ENCODE data around the gene PHACTR3.

PHACTR3 gene

GRCh38 chr20:59573837-59574236, 30.5 kb upstream of the PHACTR3 start:
- DNase-seq (ENCODE audit: extremely low read depth in 1 of 2, low read depth in 1 of 2): no peak

DNA sequence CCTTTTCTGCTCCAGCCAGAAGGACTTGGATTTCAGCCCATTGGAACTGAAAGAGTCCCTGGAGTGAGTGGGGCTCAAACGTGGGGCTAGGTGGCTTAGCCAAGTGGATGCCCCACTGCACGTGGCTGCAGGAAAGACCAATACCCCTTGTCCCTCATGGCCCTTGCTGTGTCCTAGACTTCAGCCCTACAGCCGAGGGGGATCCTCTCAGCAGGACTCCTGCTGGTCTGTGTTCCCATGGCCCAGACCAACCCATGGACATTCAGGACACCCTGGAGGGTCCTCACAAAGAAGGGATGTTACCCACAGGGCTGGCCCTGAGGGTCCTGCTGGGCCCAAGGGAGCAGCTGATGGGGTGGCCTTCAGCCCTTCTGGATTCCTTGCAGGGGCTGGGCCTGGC, 30.0 kb upstream of the PHACTR3 start:
- no peak for DNase-seq (ENCODE audit: extremely low read depth in 1 of 2, low read depth in 1 of 2)

DNA sequence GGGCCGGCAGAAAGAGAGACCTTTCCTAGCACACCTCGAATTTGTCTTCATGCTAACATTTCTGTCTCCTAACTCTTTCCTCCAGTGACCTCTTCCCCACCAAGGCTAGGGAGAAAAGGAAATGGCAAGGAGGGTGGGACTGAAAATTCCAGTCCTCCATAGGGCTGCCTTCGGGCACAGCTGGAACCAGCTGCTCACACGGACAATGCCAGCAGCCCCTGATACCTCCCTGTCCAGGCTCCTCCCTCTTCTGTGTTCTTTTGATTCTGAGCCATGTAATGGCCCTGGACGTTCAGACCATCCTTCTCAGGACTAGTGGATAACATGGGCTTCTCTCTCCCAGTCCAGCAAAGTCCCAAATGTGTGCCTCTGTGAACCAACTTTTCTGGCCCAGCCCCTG, 29.1 kb upstream of the PHACTR3 start:
- DNase-seq (ENCODE audit: extremely low read depth in 1 of 2, low read depth in 1 of 2): no peak

- DNase-seq (ENCODE audit: extremely low read depth in 1 of 2, low read depth in 1 of 2): no peak
These were observed 28.7 kb upstream of the PHACTR3 start for GRCh38 chr20:59575653-59576052.

GRCh38 chr20:59576216-59576953, 28.0 kb upstream of the PHACTR3 start:
- no peak for DNase-seq (ENCODE audit: extremely low read depth in 1 of 2, low read depth in 1 of 2)

- DNase-seq (ENCODE audit: extremely low read depth in 1 of 2, low read depth in 1 of 2): no peak
These were observed 27.1 kb upstream of the PHACTR3 start for GRCh38 chr20:59577037-59577808.

DNA sequence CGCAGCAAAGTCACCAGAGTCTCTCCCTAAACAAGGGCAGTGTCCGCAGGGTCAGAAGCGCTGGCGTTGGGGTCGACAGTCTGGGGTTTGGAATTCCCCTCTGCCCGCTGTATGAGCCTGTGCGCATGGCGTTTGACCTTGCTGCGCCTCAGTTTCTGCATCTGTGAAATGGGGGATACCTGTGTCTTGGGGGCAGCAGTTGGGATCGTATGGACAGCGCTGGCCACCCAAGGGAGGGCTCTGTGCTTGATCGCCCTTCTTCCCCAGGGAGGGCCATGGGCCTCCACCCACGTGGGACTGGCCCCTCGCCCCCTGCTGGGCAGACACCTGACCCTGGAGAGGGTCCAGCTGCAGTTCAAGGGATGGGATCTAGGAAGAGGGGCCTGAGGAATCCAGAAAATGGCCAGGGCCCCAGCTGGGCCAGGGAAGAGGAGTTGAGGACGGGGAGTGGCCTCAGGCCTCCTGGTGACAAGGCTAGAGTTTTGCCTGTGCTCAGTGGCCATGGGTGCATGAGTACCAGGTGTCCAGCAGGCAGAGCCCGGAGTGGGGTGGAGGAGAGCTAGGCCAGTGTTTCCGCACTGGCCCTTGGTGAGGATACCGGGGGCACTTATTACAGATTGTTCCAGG, 26.4 kb upstream of the PHACTR3 start:
- DNase-seq (ENCODE audit: extremely low read depth in 1 of 2, low read depth in 1 of 2): no peak

- DNase-seq (ENCODE audit: extremely low read depth in 1 of 2, low read depth in 1 of 2): no peak
These were observed 25.6 kb upstream of the PHACTR3 start for GRCh38 chr20:59578436-59579403.

GRCh38 chr20:59579404-59580145, 24.8 kb upstream of the PHACTR3 start:
- no peak for DNase-seq (ENCODE audit: extremely low read depth in 1 of 2, low read depth in 1 of 2)

GRCh38 chr20:59580146-59580946, 24.0 kb upstream of the PHACTR3 start:
- no peak for DNase-seq (ENCODE audit: extremely low read depth in 1 of 2, low read depth in 1 of 2)

GRCh38 chr20:59580991-59581401, 23.3 kb upstream of the PHACTR3 start:
- DNase-seq (ENCODE audit: extremely low read depth in 1 of 2, low read depth in 1 of 2): no peak

DNA sequence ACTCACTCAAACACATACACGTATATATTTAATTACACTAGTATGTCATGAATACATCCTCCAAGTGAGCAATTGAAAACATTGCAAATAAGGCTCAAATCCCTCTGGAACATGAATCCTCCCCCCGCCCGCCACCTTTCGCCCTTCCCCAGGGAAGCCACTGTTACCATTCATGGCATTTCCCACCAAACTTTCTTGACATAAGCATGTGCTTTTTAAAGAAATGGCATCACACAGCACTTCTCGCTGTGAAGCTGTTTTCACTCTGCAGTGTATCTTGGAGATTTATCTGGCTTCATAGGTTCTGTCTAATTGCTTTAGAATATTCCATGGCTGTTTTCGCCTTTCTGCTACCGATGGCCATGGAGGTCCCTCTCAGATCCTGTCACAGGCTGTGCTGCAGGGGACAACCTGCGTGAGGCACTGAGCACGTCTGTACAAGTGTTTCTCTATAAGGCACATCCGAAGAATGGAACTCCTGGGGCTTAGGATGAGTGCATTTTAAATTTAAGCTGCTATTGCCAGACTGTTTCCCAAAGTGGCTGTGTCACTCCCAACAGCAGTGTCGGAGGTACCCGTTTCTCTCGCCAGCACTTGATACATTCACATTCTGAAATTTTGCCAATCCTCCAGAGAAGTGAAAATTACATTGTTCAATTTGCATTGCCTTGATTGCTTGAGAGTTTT, 22.2 kb upstream of the PHACTR3 start:
- DNase-seq (ENCODE audit: extremely low read depth in 1 of 2, low read depth in 1 of 2): no peak

GRCh38 chr20:59583428-59584277, 20.7 kb upstream of the PHACTR3 start:
- no peak for DNase-seq (ENCODE audit: extremely low read depth in 1 of 2, low read depth in 1 of 2)

DNA sequence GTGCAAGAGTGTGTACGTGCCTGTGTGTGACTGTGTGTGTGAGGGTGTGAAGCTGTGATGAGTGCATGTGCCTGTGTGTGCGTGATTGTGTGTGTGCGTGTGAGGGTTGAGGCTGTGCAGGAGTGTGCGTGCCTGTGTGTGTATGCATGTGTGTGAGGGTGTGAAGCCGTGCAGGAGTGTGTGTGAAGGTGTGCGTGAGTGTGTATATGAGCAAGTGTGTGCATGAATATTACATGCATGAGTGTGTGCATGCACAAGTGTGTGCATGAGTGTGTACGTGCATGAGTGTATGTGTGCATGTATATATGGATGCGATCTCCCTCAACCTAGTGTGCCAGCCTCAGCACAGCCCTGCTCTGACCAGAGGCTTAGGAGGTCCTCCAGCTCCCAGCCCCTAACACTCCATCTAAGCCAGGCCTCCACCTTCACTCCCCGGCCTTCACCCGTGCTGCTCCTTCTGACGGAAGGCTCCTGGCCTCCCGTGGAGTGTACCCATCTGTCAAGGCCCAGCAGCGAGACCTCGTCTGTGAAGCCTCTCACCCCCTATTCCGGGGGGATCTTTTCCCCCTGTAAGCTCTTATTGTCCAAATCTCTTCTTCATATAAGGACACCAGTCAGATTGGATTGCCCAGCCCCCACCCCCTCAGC, 19.9 kb upstream of the PHACTR3 start:
- no peak for DNase-seq (ENCODE audit: extremely low read depth in 1 of 2, low read depth in 1 of 2)

DNA sequence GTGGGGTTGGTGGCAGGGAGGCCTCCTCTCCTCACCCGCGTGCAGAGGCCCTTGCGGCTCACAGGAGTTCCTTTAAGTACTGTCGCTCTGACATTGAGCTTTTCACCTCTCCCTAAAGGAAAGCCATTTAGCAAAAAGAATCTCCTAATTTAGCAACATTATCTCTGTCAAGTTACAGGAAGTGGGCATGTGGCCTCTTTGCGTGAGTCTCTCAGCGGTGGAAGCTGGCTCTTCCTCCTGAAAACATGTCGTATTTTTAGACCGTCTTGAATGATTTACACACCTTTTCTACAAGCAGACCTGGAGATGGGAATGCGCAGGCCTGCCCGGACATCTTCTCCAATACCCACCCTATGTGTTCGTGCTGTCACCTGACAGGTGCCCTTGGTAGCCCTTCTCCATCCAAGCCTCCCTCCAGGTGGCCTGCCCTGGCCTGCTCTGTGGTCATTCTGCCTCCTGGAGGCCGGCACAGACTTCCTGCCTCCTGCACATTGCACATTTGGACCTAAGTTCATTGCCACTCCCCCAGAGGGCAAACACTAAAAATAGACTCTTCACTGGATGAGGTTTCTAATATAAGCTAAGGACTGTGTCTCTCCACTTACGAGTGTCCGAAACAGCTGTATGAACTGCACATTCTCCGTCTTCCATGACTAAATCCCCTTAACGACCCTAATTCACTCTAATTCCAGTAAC, 18.5 kb upstream of the PHACTR3 start:
- no peak for DNase-seq (ENCODE audit: extremely low read depth in 1 of 2, low read depth in 1 of 2)

- DNase-seq (ENCODE audit: extremely low read depth in 1 of 2, low read depth in 1 of 2): no peak
These were observed 17.7 kb upstream of the PHACTR3 start for GRCh38 chr20:59586613-59587012.

GRCh38 chr20:59587570-59587969, 16.8 kb upstream of the PHACTR3 start:
- DNase-seq (ENCODE audit: extremely low read depth in 1 of 2, low read depth in 1 of 2): no peak
